Measurements from ENCODE around the gene TRPM6.

DNA sequence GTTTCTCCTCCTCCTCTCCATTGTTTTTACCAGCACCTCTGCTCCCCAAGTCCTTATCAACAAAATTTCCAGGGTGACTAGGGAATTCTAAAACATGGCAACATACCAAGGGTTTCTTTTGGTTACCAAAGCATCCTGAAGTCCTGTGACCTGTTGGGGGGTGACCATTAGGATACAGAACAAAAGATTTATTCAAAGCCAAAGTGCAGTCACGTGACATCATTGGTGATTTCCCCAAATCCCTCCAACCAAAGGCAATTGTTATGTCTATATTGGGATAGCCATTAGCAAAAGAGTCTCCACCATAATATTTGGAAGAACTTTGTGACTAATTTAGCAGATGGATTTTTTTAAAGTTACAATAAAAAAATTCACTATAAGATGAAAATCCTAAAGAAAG, 168.4 kb downstream of the TRPM6 start:
- TF ChIP-seq GATA2 (IDR thresholded peaks at IDR 0.05; ENCODE audit: low read depth, low read length) (no peak), GATA3 (IDR thresholded peaks at IDR 0.05; ENCODE audit: low read depth, low read length) (no peak)

Data from SH-SY5Y (cell line).